Measurements from ENCODE around the gene CTXND1. TPM values are rescaled to one million over a fixed set of nuclear protein-coding genes. Genes with fewer than 3 reads are reported as not detected.

Gene CTXND1
- polyA plus RNA-seq, 3 donors = not detected

GRCh38 chr15:80270472-80270871 is 18.5 kb upstream of the CTXND1 start:
- no peaks in the 10 kb centered on the region for H3K36me3 Mint-ChIP-seq
- no peak overlapping the region for H3K4me3 Mint-ChIP-seq
- intact Hi-C loops (cut with micrococcal nuclease) = no loop called here
- H3K27ac ChIP-seq (ENCODE audit: low read depth in 1 of 2, low read length in 2 of 2) = no peak overlapping the region
- no peaks in the 10 kb centered on the region for H4K20me1 ChIP-seq (ENCODE audit: insufficient read depth, low read length)
- peaks cover 0 to 6% (median 2%) of the 10 kb centered on the region in 7 donors for H3K9me3 Mint-ChIP-seq
- H3K9ac ChIP-seq (ENCODE audit: insufficient read depth, low read length, poor library complexity, severe bottlenecking) = no peak overlapping the region
- no peaks in the 10 kb centered on the region for H3K4me1 Mint-ChIP-seq
- 86% methylated on average over 1 of the region's 1 CpG for WGBS (ENCODE audit: insufficient coverage)
- H3K4me1 ChIP-seq (ENCODE audit: control insufficient read depth in 1 of 2, insufficient read depth in 2 of 2, low read length in 2 of 2) = no peaks in the 10 kb centered on the region
- H3K4me3 ChIP-seq (replicated peaks in 1 of 3; ENCODE audit: low read depth in 2 of 3, low read length in 3 of 3) = no peak overlapping the region
- no peaks in the 10 kb centered on the region for H3K79me2 ChIP-seq (ENCODE audit: insufficient read depth, low read length)
- no peak overlapping the region for H3K4me2 ChIP-seq (replicated peaks; ENCODE audit: extremely low read depth, low read length, poor library complexity, severe bottlenecking)
- no peaks in the 10 kb centered on the region for H3K9me3 ChIP-seq (replicated peaks in 1 of 2; ENCODE audit: control insufficient read depth in 1 of 2, insufficient read depth in 1 of 2, low read length in 2 of 2)
- no peak overlapping the region for H2AFZ ChIP-seq (ENCODE audit: insufficient read depth, low read depth, low read length, poor library complexity, severe bottlenecking)
- no peak for DNase-seq
- TF ChIP-seq, protein P1, sequence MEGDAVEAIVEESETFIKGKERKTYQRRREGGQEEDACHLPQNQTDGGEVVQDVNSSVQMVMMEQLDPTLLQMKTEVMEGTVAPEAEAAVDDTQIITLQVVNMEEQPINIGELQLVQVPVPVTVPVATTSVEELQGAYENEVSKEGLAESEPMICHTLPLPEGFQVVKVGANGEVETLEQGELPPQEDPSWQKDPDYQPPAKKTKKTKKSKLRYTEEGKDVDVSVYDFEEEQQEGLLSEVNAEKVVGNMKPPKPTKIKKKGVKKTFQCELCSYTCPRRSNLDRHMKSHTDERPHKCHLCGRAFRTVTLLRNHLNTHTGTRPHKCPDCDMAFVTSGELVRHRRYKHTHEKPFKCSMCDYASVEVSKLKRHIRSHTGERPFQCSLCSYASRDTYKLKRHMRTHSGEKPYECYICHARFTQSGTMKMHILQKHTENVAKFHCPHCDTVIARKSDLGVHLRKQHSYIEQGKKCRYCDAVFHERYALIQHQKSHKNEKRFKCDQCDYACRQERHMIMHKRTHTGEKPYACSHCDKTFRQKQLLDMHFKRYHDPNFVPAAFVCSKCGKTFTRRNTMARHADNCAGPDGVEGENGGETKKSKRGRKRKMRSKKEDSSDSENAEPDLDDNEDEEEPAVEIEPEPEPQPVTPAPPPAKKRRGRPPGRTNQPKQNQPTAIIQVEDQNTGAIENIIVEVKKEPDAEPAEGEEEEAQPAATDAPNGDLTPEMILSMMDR (IDR thresholded peaks at IDR 0.05) = no peak
- H3K27me3 ChIP-seq (ENCODE audit: control insufficient read depth in 2 of 2, insufficient read depth in 2 of 2, low read length in 2 of 2) = no peaks in the 10 kb centered on the region
- no peaks in the 10 kb centered on the region for H3K36me3 ChIP-seq (replicated peaks in 1 of 2; ENCODE audit: control insufficient read depth in 1 of 2, insufficient read depth in 2 of 2, low read length in 2 of 2)
- peak overlapping the region in 1 of 7 donors; percentile 19 for H3K27ac Mint-ChIP-seq
- peaks cover 8 to 9% (median 8%) of the 10 kb centered on the region in 3 donors for H3K27me3 Mint-ChIP-seq (ENCODE audit: low read depth in 3 of 3)

DNA sequence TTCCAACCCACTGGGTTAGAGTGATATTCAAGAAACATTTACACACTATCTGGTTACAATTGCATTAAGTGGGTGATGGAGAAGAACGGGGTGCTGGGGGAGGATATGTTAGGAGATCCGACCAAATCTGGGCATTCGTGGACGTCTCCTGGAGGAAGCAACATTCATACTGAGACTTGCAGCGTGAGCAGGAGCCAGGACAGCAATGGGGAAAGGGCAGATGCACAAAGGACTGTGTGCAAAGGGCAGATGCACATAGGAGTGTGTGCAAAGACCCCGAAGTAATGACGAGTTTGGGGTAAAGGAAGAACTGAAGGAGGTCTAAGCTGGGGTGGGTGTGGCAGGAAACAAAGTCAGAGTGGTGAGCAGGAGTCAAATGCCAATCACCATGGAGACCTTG is 16.1 kb upstream of the CTXND1 start:
- TF ChIP-seq, protein P1 (IDR thresholded peaks at IDR 0.05) = no peak
- Histone ChIP-seq H2AFZ (ENCODE audit: insufficient read depth, low read depth, low read length, poor library complexity, severe bottlenecking) (no peak overlapping the region), H3K4me3 (replicated peaks in 1 of 3; ENCODE audit: low read depth in 2 of 3, low read length in 3 of 3) (no peak overlapping the region), H3K4me1 (ENCODE audit: control insufficient read depth in 1 of 2, insufficient read depth in 2 of 2, low read length in 2 of 2) (no peaks in the 10 kb centered on the region), H3K4me2 (replicated peaks; ENCODE audit: extremely low read depth, low read length, poor library complexity, severe bottlenecking) (no peak overlapping the region), H4K20me1 (ENCODE audit: insufficient read depth, low read length) (no peaks in the 10 kb centered on the region), H3K79me2 (ENCODE audit: insufficient read depth, low read length) (no peaks in the 10 kb centered on the region), H3K36me3 (replicated peaks in 1 of 2; ENCODE audit: control insufficient read depth in 1 of 2, insufficient read depth in 2 of 2, low read length in 2 of 2) (no peaks in the 10 kb centered on the region), H3K9me3 (replicated peaks in 1 of 2; ENCODE audit: control insufficient read depth in 1 of 2, insufficient read depth in 1 of 2, low read length in 2 of 2) (no peaks in the 10 kb centered on the region), H3K9ac (ENCODE audit: insufficient read depth, low read length, poor library complexity, severe bottlenecking) (no peak overlapping the region), H3K27me3 (ENCODE audit: control insufficient read depth in 2 of 2, insufficient read depth in 2 of 2, low read length in 2 of 2) (no peaks in the 10 kb centered on the region), H3K27ac (ENCODE audit: low read depth in 1 of 2, low read length in 2 of 2) (no peak overlapping the region)
- Mint-ChIP-seq H3K27me3 (ENCODE audit: low read depth in 3 of 3) (peaks cover 8 to 9% (median 8%) of the 10 kb centered on the region in 3 donors), H3K9me3 (peaks cover 0 to 3% (median 0%) of the 10 kb centered on the region in 7 donors), H3K4me1 (no peaks in the 10 kb centered on the region), H3K36me3 (no peaks in the 10 kb centered on the region), H3K27ac (no peak overlapping the region), H3K4me3 (no peak overlapping the region)
- intact Hi-C loops (cut with micrococcal nuclease) = no loop called here
- DNase-seq = no peak
- 93% methylated on average over 7 of the region's 7 CpGs for WGBS (ENCODE audit: insufficient coverage)
